Measurements from ENCODE around the gene CHDH. TPM values are rescaled to one million over a fixed set of nuclear protein-coding genes. Genes with fewer than 3 reads are reported as not detected.

Gene CHDH
- total and polyA plus RNA-seq, 11 donors: 0.69 to 13.2 (median 4.9) TPM

GRCh38 chr3:53789459-53789858 lies 56.8 kb downstream of the CHDH start:
- 86 to 89% (median 88%) methylated on average over 16 of the region's 16 CpGs for whole genome bisulfite sequencing, 4 donors
- peaks cover 0 to 5% (median 0%) of the 10 kb centered on the region in 9 donors for H3K27me3 ChIP-seq
- TF ChIP-seq POLR2A (IDR thresholded peaks at IDR 0.05): no peak
- TF ChIP-seq CTCF (IDR thresholded peaks at IDR 0.05): no peak
- H3K9me3 ChIP-seq: no peaks in the 10 kb centered on the region
- H3K4me3 ChIP-seq: no peak overlapping the region
- DNase-seq (no peak), ATAC-seq (no peak)
- no peaks in the 10 kb centered on the region for H3K4me1 ChIP-seq
- H3K36me3 ChIP-seq: no peaks in the 10 kb centered on the region
- intact Hi-C loops (cut with DNase I): no loop called here
- H3K27ac ChIP-seq: no peak overlapping the region

GRCh38 chr3:53788038-53788437 lies 58.2 kb downstream of the CHDH start:
- WGBS, 4 donors: 64 to 75% (median 70%) methylated on average over 5 of the region's 5 CpGs
- no peak for TF ChIP-seq POLR2A (IDR thresholded peaks at IDR 0.05)
- TF ChIP-seq CTCF (IDR thresholded peaks at IDR 0.05): no peak
- DNase-seq: no peak

GRCh38 chr3:53787016-53787415 lies 59.2 kb downstream of the CHDH start:
- no peak overlapping the region for H3K27ac ChIP-seq
- no peaks in the 10 kb centered on the region for H3K9me3 ChIP-seq
- ATAC-seq (no peak), DNase-seq (no peak)
- intact Hi-C loops (cut with DNase I): no loop called here
- 81 to 91% (median 88%) methylated on average over 9 of the region's 9 CpGs for WGBS, 4 donors
- H3K36me3 ChIP-seq: no peaks in the 10 kb centered on the region
- H3K27me3 ChIP-seq: peaks cover 0 to 5% (median 0%) of the 10 kb centered on the region in 9 donors
- H3K4me1 ChIP-seq: no peaks in the 10 kb centered on the region
- TF ChIP-seq CTCF (IDR thresholded peaks at IDR 0.05): no peak
- no peak for TF ChIP-seq POLR2A (IDR thresholded peaks at IDR 0.05)
- H3K4me3 ChIP-seq: no peak overlapping the region

More at GRCh38 chr3:53788038-53788437, 58.2 kb downstream of the CHDH start:
- Histone ChIP-seq H3K9me3 (no peaks in the 10 kb centered on the region), H3K4me1 (no peaks in the 10 kb centered on the region), H3K36me3 (no peaks in the 10 kb centered on the region), H3K27ac (no peak overlapping the region), H3K27me3 (peaks cover 0 to 5% (median 0%) of the 10 kb centered on the region in 9 donors), H3K4me3 (no peak overlapping the region)
- intact Hi-C loops (cut with DNase I): no loop called here
- ATAC-seq: no peak

- WGBS, 4 donors: 72 to 89% (median 78%) methylated on average over 2 of the region's 2 CpGs
- no peaks in the 10 kb centered on the region for H3K27me3 ChIP-seq
Measured at GRCh38 chr3:53780806-53781205, 65.4 kb downstream of the CHDH start.

More at GRCh38 chr3:53780806-53781205, 65.4 kb downstream of the CHDH start:
- Histone ChIP-seq H3K4me3 (no peak overlapping the region), H3K27ac (no peak overlapping the region), H3K4me1 (no peaks in the 10 kb centered on the region), H3K9me3 (no peaks in the 10 kb centered on the region), H3K36me3 (no peaks in the 10 kb centered on the region)
- no peak for DNase-seq
- ATAC-seq: no peak
- TF ChIP-seq CTCF (IDR thresholded peaks at IDR 0.05): no peak
- TF ChIP-seq POLR2A (IDR thresholded peaks at IDR 0.05): no peak
- intact Hi-C loops (cut with DNase I): no loop called here

Data from heart left ventricle (tissue), 16 donors.